ENCODE results near the gene PROZ.
"Not testable (repeated sequence)": the region's sequence is repeated elsewhere in the genome, so short reads cannot be mapped to it uniquely, and the experiment has no call there.

The PROZ gene

DNA sequence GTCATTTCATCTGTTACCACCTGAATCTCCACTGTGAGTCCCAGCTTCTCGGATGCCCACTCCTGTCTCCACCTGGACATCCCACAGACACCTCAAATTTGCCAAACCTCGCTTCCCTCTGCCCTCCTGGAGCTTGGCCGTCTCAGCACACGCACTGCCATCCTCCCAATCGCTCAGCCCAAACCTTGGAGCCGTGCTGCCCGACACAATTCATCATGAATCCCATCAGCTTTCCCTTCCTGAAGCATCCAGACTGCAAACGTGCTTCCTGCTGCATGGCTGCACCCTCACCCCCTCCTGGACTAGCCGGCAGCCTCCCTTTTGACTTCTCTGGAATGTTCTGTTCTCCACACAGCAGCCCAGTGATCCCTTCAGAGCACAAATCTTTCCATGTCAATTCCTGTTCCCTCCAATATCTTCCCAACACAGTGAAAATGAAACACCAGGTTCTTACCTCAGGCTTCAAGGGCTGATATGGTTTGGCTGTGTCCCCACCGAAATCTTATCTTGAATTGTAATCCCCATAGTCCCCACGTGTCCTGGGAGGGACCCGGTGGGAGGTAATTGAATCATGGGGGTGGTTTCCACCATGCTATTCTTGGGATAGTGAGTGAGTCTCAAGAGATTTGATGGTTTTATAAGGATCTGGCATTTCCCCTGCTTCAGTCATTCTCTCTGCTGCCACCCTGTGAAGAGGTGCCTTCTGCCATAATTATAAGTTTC, 1.1 kb upstream of the PROZ start:
- DNase-seq (ENCODE audit: low read depth), result no peak

- DNase-seq (ENCODE audit: low read depth), result no peak
Measured at GRCh38 chr13:113158946-113159345, 498 bp downstream of the PROZ start.

DNA sequence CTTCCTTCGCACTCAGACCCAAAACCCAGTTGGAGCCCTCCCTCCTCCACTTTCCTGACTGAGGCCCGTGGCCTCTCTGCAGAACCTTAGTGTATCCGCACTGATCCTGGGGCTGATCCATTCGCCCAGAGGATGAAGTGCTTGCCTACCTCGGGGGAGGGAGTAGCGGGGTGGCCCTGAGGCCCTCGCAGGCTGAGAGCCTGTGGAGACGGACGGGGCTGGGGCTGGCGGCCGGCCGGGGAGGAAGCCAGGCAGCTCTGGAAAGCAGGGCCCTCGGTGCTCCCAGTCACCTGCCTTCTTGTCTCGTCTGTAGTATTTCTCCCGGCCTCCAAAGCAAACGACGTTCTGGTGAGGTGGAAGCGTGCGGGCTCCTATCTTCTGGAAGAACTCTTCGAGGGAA, 1.3 kb downstream of the PROZ start:
- DNase-seq (ENCODE audit: low read depth), result no peak

DNA sequence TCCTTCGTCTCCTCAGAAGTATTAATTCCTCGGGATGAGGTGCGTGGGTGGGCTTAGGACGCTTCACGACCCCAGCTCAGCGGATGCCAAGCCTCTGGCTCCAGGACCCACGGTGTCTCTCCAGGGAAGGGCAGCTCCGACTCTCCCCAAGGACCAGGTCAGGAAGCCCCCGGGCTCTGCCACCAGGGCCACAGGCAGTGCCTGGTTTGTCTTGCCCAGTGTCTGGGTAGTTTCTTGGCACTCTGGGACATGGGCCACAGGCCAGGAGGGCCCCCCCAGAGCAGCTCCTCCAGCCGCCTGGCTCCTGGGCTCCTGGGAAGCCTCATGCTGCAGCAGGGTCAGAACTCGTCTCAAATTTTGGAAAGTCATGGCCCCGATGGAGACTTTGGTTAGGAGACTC, 2.5 kb downstream of the PROZ start:
- DNase-seq (ENCODE audit: low read depth), result no peak

DNA sequence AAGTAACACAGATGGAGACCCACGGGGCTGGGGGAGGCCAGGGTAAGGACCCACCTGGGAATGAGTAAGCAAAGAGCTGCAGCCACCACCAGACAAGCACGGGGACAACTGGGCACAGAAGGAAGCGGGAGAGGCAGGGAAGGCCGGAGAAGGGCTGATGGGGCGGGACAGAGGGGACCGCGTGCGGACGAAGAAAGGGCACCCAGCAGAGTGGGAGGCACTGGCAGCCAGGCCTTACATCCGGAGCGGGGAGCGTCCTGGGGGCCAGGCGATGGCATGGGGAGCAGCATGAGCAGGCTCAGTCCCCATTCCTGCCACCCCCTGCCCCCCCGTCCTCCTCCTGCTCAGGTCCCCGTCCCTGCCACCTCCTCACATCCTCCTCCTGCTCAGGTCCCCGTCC, 3.0 kb downstream of the PROZ start:
- DNase-seq (ENCODE audit: low read depth), result no peak

DNA sequence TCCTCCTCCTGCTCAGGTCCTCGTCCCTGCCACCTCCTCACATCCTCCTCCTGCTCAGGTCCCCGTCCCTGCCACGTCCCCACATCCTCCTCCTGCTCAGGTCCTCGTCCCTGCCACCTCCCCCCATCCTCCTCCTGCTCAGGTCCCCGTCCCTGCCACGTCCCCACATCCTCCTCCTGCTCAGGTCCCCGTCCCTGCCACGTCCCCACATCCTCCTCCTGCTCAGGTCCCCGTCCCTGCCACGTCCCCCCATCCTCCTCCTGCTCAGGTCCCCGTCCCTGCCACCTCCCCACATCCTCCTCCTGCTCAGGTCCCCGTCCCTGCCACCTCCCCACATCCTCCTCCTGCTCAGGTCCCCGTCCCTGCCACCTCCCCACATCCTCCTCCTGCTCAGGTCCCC, 3.5 kb downstream of the PROZ start:
- DNase-seq (ENCODE audit: low read depth), result not testable (repeated sequence)

DNA sequence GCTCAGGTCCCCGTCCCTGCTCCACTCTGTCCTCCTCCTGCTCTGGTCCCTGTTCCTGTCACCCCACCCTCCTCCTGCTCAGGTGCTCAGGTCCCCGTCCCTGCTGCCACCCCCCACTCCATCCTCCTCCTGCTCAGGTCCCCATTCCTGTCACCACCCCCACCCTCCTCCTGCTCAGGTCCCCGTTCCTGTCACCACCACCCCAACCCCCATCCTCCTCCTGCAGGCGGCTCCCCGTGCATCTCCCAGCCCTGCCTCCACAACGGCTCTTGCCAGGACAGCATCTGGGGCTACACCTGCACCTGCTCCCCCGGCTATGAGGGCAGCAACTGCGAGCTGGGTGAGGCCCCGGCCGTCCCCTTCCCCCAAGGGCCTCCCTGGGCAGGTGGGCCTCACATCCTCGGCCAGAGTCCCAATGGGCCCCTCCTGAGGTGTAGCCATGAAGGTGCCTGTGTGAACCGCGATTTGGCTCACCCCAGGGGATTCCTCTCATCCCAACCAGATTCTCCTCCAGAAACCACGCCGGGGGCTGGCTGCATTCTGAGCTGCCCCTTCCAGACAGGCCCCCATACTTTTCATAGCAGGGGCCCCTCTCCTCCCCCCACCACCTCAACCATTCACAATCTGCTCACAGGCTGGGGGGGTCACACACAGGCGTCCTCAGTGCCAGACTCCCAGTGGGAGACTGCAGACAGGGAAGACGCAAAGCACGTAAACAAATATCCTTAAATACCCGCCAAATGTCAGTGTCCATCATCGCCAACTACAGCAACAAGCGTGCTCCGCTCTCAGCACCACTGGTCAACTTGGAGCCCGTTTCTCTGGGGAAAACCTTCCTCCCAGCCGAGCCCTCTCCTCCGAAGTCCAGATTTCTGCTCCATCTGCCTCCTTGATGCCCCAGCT, 4.6 kb downstream of the PROZ start:
- no peak for DNase-seq (ENCODE audit: low read depth)

GRCh38 chr13:113164492-113164891, 6.0 kb downstream of the PROZ start:
- no peak for DNase-seq (ENCODE audit: low read depth)

GRCh38 chr13:113166266-113166665, 7.8 kb downstream of the PROZ start:
- no peak for DNase-seq (ENCODE audit: low read depth)

GRCh38 chr13:113166681-113167080, 8.2 kb downstream of the PROZ start:
- DNase-seq (ENCODE audit: low read depth), result no peak

DNA sequence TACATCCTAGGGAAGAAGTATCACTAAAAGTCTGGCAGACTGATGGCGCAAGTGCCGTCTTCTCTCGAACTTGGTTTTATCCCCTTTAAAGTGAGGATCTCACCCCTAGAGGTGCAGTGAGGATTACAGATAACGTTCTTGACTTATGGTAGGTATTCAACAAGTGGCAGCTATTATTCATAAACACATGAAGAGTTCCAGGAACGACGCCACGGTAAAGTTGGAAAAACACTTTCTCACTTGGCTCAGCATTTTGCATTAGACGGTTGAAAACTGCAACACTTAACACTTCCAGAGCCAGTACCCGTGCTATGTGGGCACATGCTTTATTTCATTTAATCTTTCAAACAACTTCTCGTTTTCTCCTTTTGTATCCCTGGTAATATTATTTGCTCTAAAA, 8.7 kb downstream of the PROZ start:
- DNase-seq (ENCODE audit: low read depth), result no peak

- DNase-seq (ENCODE audit: low read depth), result no peak
Measured at GRCh38 chr13:113167575-113167974, 9.1 kb downstream of the PROZ start.

GRCh38 chr13:113168211-113168610, 9.8 kb downstream of the PROZ start:
- DNase-seq (ENCODE audit: low read depth), result no peak

GRCh38 chr13:113169277-113170272, 11.1 kb downstream of the PROZ start:
- no peak for DNase-seq (ENCODE audit: low read depth)

GRCh38 chr13:113170511-113170910, 12.1 kb downstream of the PROZ start:
- no peak for DNase-seq (ENCODE audit: low read depth)

- DNase-seq (ENCODE audit: low read depth), result no peak
Measured at GRCh38 chr13:113171250-113172125, 13.0 kb downstream of the PROZ start.

DNA sequence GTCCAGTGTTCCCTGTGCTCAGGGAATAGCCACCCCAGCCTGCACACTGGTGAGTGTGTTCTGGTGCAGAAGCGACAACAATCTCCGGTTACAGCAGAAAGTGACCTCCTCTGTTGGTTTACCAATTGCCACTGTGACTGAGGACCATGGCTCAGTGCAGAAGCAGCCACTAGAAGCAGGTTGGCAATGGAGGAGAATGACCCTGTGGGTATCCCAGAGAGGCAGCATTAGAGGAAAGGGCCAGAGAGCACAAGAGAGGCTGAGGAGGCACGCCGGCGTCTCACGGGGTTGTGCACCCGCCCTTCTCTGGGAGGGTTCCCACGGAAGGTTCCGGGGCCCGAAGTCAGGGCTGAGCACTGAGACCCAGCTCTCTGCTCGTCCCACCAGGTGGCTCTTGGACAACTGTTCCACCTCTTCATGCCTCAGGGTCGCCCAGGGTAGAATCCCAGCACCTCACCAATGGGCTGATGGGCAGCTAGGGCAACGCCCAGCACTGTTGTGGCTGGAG, 14.0 kb downstream of the PROZ start:
- DNase-seq (ENCODE audit: low read depth), result no peak

- DNase-seq (ENCODE audit: low read depth), result no peak
Measured at GRCh38 chr13:113176280-113176679, 17.8 kb downstream of the PROZ start.

DNA sequence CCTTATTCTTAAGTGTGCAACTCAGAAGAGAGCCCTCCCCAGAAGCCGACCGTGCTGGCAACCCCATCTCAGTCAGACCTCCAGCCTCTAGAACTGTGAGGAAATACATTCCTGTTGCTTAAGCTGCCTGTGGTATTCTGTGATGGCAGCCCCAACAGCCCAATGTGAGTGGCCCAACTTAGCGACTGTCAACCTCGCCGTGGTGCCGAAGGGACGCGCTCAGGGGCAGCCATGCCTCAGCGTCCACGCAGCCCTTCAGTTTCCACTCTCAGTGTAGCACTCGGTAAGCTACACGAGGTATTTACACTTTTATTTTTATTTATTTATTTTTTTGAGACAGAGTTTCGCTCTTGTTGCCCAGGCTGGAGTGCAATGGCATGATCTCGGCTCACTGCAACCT, 18.4 kb downstream of the PROZ start:
- DNase-seq (ENCODE audit: low read depth), result no peak

GRCh38 chr13:113178070-113178895, 19.8 kb downstream of the PROZ start:
- DNase-seq (ENCODE audit: low read depth), result peak; percentile 73
